Mucosa of gallbladder (tissue), 1 donor: Measurements from ENCODE around the gene RBMS1. TPM values are rescaled to one million over a fixed set of nuclear protein-coding genes. Genes with fewer than 3 reads are reported as not detected.
A peak's percentile ranks its signal among the peaks of the same experiment; 100 is the strongest.

Source experiments
- DNase-seq: peaks from one replicate; pipeline ENCODE4 v3.0.0-alpha.2; 2020; ENCODE audit warnings: low spot score
- total RNA-seq: library from RNA; stranded (reverse); gene quantifications from one replicate; pipeline ENCODE4 v1.2.1, GENCODE V29; 2021
- donor health status: DM: no; HTN: no; CAD: no.

Gene RBMS1
- total RNA-seq, 1 donor from 2014 or later = 36.2 TPM

- no peak for DNase-seq
Observed at GRCh38 chr2:160279813-160280465, 213.7 kb downstream of the RBMS1 start.

- no peak for DNase-seq
Observed at GRCh38 chr2:160278879-160279177, 214.8 kb downstream of the RBMS1 start.

GRCh38 chr2:160278101-160278878 is 215.3 kb downstream of the RBMS1 start:
- no peak for DNase-seq

GRCh38 chr2:160277151-160277550 is 216.5 kb downstream of the RBMS1 start:
- no peak for DNase-seq

GRCh38 chr2:160275656-160276055 is 218.0 kb downstream of the RBMS1 start:
- DNase-seq = no peak

GRCh38 chr2:160271171-160272086 is 222.2 kb downstream of the RBMS1 start:
- peak; percentile 34 for DNase-seq

GRCh38 chr2:160270571-160271113 is 223.0 kb downstream of the RBMS1 start:
- no peak for DNase-seq

GRCh38 chr2:160269803-160270570 is 223.6 kb downstream of the RBMS1 start:
- DNase-seq = peak; percentile 87

GRCh38 chr2:160269365-160269764 is 224.2 kb downstream of the RBMS1 start:
- no peak for DNase-seq

GRCh38 chr2:160268151-160268781 is 225.3 kb downstream of the RBMS1 start:
- DNase-seq = no peak

- no peak for DNase-seq
Observed at GRCh38 chr2:160267692-160268091, 225.9 kb downstream of the RBMS1 start.

- DNase-seq = no peak
Observed at GRCh38 chr2:160267022-160267421, 226.6 kb downstream of the RBMS1 start.

GRCh38 chr2:160266037-160266551 is 227.5 kb downstream of the RBMS1 start:
- DNase-seq = no peak

- no peak for DNase-seq
Observed at GRCh38 chr2:160264308-160264707, 229.3 kb downstream of the RBMS1 start.

GRCh38 chr2:160261732-160262131 is 231.9 kb downstream of the RBMS1 start:
- no peak for DNase-seq

- no peak for DNase-seq
Observed at GRCh38 chr2:160258492-160258805, 235.2 kb downstream of the RBMS1 start.

- no peak for DNase-seq
Observed at GRCh38 chr2:160257743-160258491, 235.7 kb downstream of the RBMS1 start.

- no peak for DNase-seq
Observed at GRCh38 chr2:160257041-160257742, 236.4 kb downstream of the RBMS1 start.

- DNase-seq = peak; percentile 71
Observed at GRCh38 chr2:160256507-160256906, 237.1 kb downstream of the RBMS1 start.
